ENCODE data around the gene EPOP. TPM values are rescaled to one million over a fixed set of nuclear protein-coding genes. Genes with fewer than 3 reads are reported as not detected.

Gene EPOP
- total RNA-seq, 1 experiment from 2014 or later = 3.0 TPM

DNA sequence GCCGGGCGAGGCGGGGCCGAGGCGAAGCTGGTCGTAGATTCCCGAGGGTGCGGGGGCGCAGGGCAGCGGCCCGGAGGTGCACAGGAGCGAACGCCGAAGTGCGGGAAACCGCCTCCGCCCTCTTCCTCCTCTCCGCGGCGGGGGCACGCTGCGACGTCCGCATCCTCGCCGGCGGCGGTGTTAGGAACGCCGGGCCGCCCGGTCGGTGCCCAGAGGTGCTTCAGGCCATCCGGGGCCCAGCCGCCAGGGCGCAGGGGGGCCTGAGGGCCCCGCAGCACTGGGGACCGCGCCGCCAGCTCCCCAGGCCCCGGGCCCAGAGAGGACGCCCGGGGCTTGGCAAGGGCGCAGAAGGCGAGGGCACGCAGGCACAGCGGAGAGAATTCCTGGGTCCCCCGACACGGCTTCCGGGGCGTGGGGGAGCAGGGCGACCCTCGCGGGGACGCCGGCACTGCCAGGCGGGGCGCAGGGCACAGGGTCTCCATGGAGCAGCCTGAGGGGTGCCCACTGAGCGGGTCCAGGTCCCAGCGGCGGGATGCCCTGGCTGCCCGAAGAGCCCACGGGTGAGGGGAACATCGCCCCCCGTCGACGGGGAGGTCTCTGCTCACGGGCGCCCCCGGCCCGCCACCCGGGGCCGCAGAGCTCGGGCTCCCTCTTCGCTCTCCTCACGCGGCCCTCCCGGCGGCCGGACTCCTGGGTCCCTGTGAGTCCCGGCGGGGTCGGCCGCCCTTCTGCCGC, 576 bp downstream of the EPOP start:
- no peak for DNase-seq (ENCODE audit: low spot score)

DNA sequence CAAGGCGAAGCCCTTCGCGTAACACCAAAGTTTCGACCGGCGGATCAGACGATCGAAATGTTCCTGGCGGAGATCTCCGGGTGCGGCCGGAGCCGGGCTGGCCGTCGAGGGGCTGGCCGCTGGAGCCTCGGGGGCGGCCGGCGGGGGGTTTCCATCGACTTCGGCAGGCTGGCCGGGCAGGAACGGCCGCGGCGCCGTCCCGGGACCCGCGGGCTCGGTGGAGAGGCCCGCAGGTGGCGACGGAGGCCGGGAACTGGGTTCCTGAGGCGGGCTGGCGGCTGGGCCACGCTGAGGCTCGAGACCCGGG, 1.1 kb downstream of the EPOP start:
- no peak for DNase-seq (ENCODE audit: low spot score)

DNA sequence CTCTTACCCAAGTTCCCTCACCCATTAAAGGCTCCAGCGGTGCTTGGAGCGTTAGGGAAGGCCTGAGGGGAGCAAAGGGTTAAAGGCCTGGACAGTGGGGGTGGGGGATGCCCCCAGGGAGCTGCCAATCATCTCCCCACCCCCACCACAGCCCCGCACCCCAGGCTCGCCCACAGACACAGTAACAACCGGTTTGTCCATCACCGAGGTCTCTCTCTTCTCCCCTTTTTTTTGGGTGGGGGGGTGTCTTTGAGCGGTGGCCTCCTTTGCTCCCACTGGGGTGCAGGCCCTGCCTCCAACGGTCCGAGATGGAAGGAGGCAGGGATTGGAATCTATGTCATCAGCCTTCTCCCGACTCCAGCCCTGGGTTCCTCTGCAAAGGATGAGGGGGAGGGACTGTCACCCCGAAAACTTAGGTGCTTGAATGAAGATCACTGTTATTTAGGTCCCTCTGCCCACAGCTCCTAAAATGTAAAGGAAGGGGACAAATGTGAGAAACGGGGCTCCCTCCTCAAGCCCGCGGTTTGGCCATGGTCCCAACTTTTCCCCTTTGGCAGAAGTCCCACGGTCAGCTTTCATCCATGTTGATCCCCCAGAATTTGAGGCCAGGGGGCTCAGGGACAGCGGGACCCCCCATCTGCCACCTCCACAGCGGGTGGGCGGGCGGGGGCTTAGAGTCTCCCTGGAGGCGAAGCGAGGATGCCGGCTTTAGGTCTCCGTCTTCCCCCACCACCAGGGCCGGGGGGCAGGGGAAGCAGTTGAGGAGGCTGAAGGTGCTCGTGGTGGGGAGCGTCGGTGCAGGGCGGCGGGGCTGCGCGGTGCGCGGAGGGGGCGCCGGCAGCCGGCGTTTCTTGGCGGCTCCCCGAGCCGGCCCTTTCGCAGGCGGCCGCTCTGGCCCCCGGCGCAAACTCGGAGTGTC, 1.7 kb downstream of the EPOP start:
- no peak for DNase-seq (ENCODE audit: low spot score)

DNA sequence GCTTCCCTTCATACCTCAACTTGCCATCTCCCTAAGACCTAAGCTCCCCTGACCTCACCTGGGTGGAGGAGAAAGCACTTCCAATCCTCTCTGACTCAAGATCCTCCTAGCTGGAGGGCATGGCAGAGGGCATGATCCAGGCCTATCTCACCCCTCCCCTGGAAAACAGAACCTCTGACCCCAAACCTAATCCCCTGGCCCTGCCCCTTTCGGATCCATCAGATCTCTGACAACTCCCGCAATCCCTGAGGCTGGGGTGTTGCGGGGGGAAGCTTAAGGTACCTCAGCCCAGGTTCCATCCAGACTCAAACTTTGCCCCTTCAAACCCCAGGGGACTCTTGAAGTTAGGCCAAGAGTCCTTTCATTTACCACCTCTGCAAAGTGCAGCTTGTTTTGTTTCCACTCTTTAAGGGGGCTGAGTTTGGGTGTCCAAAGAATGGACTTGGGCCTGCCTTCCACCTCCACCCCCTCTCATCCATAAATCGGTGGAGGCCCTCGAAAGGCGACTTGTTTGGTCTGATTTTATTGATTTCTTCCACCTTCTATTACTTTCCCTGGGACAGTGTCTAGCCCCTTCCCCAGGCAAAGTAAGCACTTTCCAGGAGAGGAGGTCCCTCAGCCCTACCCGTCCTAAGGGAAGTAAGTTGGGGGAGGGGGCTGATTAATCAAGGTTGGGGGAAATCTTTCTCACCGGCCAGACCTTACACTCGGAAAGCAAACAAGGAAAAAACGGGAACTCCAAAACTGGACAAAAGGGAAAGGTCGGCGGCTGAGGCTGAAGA, 2.6 kb downstream of the EPOP start:
- DNase-seq (ENCODE audit: low spot score) = no peak

DNA sequence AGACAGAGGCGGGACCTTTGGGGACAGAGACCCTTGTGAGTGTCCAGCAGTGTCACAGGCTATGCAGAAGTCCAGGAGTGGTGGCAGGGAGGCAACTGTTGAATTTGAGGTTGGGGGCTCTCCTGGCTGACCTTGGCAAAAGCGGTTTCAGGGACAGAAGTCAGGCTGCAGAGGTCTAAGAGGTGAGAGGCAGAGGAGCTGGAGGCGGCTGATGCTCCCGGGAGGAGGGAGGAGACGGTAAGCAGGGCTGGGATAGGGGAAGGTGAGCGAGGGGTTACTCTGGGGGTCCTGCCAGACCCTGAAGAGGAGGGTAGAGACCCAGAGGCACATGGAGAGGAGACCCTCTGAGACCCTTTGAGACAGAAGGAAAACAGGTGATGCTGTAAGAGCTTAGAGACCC, 5.2 kb downstream of the EPOP start:
- no peak for DNase-seq (ENCODE audit: low spot score)

DNA sequence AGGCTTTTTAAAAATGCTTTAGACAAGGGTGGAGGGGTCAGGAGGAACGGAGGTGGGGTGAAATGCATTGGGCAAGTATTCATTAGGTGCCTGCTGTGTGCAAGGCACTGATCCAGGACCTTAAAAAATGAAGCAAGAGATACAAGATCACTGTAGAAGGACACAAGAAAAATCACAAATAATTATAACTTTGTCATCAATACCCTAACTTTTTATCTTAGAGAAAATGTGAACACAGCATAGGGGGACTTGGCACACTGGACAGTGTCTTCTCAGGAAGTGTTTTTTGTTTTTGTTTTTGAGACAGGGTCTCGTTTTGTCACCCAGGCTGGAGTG, 7.0 kb downstream of the EPOP start:
- no peak for DNase-seq (ENCODE audit: low spot score)

DNA sequence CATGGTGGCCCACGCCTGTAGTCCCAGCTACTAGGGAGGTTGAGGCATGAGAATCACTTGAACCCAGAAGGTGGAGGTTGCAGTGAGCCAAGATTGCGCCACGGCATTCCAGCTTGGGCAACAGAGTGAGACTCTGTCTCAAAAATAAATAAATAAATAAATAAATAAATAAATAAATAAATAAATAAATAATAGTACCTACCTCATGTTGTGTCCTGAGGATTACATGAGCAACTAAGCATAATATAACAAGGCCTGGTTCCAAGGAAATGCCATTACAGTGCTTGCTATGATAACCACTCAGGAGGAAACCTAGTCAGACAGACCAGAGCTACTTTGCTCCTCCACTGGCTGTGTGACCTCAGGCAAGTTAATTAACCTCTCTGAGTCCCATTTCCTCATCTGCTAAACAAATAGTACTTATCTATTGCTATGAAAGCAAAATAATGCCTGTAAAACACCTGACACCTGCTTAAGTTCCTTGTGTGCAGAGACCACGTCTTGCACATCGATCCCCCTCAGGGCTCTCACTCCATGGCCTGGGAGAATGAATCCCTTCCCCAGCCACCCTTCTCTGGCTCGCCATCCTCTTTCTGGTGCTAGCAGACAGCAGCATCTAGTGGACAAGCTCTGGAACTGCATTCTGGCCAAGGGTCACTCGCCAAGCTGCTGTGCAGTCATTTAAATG, 7.5 kb downstream of the EPOP start:
- DNase-seq (ENCODE audit: low spot score) = peak; percentile 65

DNA sequence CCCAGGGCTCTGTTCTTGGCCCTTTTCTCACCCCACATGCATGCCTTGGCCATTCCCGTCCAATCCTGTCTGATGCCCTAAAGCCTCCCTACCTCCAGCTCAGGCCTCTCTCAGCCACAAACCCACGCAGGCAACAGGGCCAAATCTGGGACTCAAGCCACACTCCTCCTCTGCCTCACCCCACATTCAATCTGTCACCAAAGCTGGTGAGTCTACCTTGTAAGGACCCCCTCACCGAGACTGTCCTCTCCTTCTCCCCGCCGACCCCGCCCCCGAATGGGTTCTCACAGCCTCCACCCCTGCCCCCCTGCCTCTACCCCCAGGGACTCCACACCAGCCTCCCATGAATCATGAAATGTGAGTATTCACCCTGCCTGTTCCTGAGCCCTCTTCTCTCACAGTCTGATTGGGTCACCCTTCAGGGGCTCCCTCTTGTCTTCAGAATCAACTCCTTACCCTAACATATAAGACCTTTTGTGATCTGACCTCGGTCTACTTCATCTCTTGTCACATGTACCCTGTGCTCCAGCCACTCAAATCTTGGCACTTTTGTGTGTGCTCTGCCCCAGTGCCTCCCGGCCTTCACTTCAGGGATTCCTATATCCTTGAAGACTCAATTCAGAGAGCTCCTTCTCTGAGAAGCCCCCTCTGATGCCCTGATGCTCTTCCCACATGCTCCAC, 10.7 kb downstream of the EPOP start:
- DNase-seq (ENCODE audit: low spot score) = no peak

DNA sequence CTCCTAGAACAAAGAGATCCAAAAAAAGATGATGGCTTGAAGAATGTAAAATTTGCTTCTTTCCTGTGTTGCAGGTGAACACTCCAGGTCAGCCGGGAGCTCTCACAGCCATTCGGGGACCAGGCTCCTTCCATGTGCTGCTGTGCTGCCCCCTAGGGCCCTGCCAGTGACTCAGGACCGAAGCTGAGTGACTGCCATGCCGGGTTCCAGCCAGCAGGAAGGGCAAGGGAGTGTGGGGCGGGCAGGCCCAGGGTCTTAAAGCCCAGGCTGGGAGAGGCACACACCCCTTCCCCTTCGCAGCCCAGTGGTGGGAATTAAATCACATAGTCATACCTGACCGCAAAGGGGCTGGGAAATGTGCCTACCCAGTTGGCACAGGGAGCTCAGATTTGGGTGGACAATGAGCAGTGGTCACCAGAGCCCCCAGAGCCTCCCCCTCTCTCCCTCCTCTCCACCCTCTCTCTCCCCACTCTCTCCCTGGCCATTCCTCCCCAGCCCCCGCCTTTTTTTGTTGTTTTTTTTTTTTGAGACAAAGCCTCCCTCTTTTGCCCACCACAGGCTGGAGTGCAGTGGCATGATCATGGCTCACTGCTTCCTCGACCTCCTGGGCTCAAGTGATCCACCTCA, 11.5 kb downstream of the EPOP start:
- DNase-seq (ENCODE audit: low spot score) = peak; percentile 57

DNA sequence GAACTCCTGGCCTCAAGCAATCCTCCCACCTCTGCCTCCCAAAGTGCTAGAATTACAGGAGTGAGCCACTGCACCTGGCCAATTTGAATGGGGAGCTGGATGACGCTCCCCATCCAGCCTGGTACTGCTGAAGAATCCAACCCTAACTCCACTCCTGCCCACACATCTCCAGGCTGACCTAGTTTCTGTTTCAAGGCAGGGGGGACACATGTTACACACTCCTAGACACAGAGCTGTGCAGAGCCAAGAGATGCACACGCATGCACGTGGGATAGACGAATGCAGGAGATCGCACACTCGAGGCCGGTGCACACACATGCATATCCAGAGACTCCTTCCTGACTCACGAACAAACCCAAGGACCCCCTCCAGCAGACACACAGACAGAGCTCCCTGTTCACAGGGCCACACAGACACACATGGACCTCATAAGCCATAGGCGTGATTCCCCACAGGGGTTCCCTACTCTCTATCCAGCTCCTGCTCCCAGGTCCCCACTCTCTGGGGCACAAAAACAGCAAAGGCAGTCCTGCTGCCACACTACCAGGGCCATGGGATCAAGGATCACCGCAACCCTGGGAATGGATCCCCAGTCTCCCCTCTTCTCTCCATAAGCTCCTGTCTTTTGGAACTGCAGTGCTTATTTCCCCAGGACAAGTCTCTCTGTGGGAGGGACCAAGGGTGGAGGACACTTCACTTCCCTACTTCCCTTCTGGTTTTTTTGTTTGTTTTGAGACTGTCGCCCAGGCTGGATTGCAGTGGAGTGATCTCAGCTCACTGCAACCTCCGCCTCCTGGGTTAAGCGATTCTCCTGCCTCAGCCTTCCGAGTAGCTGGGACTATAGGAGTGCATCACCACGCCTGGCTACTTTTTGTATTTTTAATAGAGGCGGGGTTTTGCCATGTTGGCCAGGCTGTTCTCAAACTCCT, 14.4 kb downstream of the EPOP start:
- no peak for DNase-seq (ENCODE audit: low spot score)

DNA sequence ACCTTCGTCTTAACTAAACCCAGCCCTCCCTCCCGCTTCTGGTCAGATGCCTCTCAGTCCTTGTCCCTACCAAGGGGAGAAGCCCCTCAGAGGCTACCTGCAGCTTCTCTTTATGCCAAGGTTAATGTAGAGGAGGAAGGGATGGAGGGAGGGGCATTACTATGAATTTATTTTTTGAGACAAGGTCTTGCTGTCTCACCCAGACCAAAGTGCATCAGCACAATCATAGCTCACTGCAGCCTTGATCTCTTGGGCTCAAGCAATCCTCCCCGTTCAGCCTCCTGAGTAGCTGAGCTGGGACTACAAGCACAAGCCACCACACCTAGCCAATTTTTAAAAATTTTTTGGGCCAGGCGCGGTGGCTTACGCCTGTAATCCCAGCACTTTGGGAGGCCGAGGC, 15.3 kb downstream of the EPOP start:
- DNase-seq (ENCODE audit: low spot score) = no peak

DNA sequence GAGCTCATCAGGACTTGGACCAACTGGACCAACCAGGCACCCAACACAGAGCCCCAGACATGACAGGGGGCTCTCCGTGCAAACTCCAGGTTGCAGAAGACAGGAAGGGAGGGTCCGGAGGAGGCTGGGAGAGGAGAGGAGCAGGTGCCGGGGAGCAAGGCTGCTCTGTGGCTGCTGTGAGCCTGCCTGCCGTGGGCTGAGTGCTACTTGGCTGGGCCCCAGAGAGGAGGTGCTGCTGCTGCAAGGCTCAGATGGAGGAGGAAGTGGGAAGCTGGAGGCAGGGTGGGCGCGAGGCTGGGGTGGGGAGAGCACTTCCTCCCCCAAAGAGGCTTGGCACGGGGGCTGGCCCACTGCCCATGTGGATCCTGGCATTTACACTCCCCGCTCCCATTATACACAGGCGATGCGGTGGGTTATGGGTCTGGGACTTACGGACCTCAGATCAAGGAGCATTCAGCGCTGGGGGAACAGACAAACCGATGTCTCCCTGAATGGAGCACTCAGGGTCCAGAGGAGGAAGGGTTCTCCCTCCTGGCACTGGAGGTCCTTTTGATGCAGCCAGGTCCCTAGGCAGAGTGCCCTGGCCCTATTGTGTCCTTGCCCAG, 15.9 kb downstream of the EPOP start:
- no peak for DNase-seq (ENCODE audit: low spot score)

DNA sequence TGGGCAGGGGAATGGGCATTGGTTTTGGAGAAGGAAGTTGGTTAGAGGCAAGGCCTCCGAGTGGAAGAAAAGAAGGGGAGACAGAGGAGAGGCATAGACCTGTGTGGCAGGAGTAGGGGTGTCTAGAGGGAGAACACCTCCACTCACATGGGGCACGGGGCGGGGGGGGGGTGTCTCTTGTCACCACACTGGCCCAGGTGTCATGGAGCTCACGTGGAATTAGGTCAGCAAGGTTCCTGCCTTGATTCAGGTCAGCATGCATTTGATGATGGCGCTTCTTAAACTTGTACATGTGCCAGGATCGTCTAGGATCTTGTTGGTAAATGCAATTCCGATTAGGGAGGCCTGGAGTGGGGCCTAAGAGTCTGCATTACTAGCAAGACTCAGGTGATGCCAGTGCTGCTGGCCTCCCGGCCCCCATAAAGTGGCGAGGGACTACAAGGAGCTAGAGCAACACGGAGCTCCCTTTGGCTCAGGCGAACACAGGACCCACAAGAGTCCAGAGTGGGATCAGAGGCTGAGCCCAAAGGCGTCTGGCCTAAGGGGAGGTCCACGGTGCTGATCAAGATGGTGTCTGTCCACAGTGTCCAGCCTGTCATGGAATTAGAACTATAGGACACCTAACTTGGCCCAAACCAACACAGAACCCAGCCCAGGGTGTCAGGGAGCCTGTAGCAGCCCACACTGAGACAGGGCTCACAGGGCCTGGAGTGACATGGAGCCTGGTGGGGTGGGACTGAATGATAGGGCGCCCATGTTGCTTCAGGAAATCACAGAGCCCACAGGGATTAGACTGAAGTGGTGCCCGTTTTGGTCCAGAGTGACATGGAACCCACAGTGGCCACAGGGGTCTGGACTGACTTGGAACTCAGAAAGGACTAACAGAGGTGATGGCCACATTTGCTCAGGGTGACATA, 16.7 kb downstream of the EPOP start:
- no peak for DNase-seq (ENCODE audit: low spot score)

DNA sequence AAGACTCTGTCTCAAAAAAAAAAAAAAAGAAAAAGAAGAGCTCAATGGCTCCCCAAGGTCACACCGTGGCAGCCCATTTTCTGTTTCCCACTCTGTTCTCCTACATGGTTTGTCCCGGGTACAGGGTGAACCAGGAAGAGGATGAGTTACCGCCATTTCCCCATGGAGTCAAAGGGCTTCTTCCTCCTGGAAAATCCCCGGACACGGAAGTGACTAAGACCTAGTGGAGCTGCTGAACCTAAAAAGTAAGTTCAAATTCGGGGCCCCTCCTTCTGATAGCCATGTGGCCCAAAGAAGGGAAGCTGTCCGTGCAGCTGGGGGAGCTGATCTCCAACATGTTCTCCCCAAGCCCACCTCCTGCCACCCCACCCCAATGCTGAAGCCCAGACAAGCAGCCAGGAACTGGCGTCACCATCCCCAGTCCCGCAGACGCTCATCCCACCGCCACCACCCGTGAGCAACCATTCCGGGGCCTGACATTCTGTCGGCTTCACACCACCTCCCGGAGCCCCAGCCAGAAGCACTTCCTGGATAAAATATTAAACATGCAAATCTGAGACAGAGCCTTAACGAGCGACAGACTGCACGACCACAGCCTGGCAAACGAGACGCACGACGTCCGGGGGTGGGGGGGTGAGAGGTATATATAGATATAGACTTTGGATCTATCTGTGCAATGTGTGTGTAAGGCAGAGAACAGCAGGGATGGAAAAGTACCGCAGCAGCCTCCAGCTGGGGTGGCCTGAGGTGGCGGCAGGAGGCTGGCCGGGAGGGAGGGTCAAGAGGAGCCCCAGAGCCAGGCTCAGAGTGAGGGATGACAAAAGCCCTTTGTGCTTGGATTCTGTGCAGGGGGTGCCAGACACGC, 17.6 kb downstream of the EPOP start:
- no peak for DNase-seq (ENCODE audit: low spot score)

DNA sequence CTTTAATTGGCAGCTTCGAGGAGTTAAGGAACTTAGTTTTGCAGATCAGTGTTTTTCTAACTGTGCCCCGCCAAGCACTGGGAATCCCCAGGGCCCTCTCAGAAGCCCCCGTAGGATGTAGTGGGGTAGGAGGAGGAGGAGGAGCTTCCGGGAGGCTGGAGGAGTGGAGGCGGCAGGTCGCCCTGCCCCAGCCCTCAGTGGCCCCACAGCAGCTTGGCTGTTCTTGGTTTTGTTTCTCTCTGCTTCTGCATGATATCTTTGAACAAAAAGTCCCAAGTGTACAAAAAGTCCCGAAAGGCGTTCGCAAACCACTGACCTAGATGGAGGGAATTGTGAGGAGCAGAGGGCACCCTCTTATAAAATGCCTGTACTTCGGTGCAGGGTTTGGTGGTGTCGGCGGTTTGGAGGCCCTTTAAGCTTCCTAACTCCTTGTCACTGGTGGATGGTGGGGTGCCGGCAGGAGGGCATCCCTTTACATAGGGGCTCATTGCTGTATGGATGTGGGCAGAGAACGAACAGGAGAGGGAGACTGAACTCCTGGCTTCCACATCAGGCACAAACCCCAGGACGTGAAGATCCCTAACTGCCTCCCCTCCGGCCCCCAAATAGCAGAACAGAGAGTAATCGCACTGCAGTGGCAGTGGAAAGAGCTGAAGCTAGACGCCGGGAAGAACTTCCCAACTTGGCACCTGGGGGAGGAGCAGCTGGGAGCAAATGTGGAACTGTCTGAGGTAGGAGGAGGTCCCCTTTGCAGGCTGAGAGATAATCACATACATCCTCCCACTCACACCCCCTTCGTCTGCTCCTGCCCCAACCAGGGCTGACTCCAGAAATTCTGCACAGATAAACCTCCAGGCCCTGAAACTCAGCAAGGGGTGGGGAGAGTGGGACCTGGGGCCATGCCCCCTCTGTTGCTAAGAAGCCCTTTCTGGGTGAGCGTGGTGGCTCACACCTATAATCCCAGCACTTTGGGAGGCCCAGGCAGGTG, 20.1 kb downstream of the EPOP start:
- no peak for DNase-seq (ENCODE audit: low spot score)

DNA sequence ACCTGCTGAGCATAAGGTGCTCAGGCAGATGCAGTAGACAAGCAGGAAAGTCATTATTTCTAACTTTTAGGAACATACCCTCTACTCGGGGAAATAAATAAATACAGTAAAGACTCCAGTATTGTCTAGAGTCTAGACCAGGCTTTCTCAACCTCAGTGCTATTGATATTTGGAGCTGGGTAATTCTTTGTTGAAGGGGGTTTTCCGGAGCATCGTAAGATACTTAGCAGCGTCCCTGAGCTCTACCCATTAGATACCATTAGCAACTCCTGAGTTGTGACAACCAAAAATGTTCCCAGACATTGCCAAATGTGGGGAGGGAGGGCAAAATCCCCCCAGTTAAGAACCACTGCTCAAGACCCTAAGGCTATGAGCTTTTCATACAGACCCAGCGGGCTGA, 21.1 kb downstream of the EPOP start:
- no peak for DNase-seq (ENCODE audit: low spot score)
